ENCODE measurements around the gene PXDC1.

Gene PXDC1

DNA sequence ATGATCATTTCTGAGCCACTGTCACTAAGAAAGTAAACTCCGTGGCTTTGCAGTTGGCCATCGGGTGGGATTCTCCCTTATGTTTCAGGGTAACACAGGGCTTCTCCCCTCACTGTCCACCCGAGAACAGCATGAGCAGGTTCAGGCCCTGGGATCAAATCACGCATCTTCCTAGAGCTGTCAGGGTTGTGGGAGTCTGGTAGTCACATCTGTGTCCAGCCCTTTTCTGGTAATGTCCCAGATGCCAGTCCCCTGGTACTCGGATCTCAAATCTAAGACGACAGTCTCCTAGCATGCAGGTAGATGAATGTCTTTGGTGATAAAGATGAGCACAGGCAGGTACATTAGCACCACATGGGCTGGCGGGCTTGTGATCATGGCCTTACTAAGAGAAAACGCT lies 4.8 kb downstream of the PXDC1 start:
- no peak for DNase-seq

DNA sequence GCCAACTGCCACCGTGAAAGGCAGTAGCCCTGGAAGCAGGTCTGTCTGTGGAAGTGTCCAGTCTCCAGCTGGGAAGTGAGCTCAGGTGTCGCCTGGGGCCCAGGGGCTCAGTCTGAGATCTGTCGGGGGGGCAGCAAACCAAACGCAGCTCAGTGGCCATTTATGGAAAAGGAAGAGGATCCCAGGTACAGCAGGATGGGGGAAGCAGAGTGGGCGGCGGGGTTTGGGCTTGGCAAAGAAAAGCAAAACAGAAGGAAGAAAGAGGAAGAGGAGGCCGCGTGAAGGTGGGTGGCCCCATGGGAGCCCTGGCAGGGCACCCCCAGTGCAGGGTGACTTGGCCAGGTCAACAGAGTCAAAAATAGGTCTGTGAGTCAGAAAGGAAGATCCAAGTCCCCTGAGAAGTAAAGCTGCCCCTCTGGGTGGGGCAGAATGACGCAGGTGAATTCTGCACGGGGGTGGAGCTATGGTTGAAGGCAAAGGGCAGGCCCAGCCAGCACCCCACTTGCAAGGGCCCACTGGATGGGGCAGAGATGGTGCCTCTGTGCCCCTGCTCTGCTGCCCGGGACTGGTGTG lies 5.3 kb downstream of the PXDC1 start:
- DNase-seq = no peak

DNA sequence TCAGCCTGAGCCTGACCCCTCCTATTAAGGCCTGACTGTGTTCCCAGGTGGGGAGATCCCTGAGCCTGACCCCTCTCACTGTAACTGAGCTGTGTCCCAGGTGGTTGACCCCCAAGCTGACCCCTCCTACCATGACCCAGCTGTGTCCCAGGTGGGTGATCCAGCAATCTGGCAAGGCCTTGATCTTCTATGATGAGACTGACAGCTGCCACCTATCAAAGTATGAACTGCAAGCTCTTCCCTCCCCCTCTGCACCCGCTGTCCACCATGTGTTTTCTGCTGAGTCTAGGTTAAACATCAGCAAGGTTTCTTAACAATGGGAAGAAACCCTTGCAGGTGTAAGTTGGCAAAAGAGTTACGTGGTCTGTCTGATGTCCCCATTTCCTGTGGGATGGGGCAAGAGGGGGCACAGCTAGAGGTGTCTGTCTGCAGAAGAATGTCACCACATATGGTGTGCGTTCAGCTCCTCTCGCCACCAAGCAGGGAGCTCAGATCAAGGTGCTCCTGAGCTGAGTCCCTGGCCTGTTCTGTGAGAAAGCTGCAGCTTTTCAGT lies 5.9 kb downstream of the PXDC1 start:
- no peak for DNase-seq

DNA sequence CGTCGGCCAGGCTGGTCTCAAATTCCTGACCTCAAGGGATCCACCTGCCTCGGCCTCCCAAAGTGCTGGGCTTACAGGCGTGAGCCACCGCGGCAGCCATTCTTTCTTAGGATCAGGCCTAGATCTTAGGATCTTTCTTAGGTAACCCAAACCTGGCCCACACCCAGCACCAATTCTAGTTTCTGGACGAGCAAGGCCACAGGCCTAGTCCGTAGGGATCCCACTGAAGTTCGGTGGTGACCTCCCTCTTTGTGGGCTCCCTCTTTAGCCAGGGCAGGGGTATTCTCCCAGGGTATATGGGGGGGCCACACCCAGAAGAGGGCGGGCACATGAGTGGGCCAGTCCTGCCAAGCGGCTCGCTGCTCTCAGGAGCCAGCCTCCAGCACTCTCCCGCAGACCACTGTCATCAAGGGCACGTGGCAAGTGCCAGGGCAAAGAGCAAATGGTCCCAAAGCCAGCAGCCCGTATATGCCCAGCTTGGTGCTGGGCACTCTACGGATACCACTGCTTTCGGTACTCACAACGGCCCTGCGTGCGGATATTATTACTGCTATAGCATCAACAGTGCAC lies 6.5 kb downstream of the PXDC1 start:
- no peak for DNase-seq

DNA sequence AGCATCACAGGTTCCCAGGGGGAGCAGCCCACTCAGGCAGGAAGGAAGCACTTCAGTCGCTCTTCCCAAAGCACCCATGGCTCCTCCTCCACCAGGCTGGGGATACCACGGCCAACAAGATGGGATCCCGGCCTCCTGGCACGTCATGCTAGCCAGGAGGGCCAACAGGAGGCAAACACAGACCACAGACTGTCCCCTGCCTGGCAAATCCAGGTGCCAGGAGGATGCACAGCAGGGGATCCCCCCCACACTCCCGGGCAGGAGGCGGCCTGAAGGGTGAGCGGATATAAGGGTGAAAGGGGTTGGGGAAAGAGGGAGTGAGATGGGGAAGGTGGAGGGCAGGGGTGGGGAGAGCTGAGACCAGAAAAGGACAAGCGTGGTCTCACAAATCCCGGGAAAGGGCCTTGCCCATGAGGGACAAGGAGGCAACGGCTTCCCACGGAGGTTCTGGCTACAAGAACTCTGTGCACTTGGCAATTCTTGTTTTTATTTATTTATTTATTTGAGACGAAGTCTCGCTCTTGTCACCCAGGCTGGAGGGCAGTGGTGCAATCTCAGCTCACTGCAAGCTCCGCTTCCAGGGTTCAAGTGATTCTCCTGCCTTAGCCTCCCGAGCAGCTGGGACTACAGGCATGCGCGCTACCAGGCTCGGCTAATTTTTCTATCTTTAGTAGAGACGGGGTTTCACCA lies 7.2 kb downstream of the PXDC1 start:
- DNase-seq = no peak

DNA sequence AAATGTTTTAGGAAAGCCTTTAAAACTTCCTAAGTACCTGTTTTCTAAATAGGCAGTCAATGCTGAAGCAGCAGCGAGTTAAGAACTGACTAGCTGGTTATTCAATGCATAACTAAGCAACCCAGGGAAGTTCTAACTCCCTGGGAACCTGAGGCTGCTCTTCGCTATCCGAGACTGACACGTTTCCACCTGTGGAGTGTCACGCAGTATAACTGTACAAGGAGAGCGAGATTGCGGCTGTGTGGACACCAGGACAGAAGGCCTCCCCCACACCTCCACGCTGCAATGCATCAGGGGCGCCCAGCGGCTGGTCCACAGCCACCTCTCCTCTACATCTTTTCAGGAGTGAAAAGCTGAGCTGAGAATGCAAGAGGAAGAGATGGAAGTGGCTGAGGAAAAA lies 8.0 kb downstream of the PXDC1 start:
- no peak for DNase-seq

DNA sequence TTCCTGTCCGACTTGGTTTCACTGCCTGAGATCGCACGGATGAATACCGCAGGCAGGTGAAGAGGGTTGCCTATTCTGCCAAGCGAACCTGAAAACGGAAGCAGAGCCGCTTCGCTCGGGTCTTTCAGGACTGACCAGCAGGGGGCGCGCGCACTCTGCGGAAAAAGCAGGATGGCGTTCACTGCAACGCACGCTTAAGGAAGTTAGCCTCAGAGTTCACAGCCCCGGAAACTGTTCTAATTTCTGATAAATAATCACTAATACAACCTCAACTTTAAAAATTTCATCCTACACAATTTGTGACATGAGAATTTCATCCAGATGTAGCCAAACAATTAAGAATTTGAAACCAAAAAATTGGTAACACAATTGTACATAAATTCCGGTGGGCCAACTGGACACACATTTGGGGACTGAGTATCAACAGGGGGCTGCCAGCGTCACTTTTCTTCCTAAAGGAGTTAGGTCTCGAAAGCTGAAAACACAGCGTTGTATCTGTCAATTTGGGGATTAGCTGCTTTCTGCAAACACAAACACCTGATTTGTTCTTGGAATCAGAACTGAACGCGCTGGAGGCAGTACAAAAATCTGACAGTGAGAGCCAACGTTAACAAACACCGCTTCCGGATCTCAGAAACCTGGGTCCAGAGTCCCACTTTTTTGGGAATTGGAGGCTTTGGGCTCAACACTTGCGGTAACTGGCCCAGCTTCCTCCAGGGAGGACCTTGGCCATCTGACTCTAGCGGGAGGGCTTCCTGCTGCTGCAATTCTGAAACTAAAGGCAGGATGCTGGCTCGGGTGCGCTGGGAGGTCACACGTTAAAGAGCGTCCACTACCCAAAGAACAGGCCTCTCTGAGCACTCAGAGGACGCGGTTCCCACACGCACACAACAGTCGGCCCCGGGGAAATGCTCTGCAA lies 8.8 kb downstream of the PXDC1 start:
- no peak for DNase-seq

DNA sequence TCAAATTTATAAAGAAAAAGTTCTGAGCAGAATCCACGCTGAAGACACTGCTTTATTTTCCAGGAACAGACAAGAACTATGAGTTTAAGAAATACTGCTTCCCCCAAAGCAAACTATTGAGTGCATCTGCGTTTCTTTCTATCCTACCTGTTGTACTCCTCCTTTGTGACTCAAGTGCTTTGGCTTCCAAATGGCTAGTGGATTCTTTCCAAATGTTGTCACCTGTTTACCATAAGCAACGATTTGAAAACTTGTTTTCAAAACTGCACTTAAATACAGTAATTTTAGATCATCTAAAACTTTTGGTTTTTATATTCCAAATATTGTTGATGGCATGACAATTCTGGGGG lies 9.5 kb downstream of the PXDC1 start:
- no peak for DNase-seq

DNA sequence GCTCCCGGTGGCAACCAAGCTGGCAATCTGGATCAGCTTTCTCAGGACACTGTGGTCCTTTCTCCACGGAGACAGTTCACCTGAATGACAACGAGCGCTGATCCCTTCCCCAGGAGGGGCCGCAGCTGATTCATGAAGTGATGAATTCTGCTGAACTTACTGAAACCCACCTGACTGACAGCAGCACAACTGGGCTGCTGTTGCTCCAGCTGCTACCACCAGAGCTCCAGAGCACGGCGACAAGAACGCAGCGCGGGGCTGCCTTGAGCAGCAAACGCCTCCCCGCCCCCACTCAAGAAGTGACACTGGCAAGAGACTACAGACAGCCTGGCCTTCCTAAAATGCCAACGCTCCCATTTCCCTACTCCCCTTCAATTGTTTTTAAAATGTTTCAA lies 10.0 kb downstream of the PXDC1 start:
- DNase-seq = no peak

DNA sequence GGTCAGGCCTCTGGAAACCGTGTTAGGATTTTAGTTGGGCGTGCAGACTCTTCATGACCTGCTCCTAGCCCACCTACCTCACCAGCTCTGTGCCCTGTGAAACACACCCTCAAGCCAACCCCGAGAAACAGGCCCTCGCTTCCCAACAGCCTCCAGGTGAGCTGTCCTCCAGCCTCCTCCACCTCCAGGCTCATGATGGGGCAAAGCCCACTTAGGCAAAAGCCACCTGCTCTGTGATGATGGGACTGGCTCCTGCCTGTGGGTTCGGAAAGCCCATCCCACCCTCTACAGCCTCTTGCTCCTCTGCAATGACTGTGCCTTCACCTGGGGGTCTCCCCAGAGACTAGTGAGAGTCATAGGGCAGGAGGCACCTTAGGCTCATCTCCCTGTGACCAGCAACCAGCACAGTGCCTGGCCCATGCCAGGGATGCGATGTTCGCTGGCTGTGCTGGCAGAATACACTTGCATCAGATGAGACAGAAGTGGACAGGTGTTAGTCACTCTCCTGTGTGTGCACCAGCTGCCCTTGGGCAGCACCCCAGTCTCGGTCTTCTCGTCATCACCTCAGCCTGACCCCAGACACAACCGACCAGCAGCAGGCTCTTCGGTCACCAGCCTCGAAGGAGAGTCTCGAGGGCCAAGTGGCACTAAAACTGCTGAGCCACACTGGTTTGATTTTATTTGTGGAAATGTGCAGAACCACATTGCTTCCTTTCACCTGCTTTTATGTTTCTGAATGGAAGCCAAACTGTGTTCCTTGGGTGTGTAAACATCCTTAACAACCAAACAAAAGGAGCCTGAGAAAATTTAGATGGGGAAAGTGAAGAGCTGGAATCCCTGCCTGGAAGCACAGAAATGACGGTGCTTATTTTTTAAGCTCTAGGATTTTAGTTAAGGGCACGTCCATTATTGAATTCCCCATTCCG lies 10.7 kb downstream of the PXDC1 start:
- no peak for DNase-seq

DNA sequence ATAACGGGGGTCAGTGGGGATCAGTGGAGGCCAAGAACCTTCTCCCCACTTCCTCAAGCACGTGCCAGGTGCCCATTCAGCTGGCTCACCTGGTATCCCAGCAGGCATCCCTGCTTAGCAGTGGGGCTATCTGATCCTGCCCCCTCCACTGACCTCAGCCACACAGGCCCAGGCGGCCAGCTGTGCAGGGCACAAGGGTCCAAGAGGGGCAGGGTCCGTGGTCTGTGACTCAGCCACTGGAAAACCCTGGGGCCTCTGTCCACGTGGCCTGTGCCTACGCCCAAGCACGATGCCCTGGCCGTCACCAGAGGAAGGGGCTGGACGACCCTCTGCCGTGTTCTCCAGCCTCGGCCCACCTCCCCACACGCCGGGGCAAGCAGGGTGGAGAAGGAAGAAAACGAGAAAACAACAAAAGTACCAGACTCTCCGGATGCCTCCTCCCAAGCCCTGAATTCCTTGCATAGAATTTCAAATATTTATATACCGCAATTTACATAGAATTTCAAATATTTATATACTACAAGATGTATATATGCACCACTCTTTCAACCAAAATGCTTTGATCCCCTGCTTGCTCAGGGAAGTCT lies 12.1 kb downstream of the PXDC1 start:
- no peak for DNase-seq

DNA sequence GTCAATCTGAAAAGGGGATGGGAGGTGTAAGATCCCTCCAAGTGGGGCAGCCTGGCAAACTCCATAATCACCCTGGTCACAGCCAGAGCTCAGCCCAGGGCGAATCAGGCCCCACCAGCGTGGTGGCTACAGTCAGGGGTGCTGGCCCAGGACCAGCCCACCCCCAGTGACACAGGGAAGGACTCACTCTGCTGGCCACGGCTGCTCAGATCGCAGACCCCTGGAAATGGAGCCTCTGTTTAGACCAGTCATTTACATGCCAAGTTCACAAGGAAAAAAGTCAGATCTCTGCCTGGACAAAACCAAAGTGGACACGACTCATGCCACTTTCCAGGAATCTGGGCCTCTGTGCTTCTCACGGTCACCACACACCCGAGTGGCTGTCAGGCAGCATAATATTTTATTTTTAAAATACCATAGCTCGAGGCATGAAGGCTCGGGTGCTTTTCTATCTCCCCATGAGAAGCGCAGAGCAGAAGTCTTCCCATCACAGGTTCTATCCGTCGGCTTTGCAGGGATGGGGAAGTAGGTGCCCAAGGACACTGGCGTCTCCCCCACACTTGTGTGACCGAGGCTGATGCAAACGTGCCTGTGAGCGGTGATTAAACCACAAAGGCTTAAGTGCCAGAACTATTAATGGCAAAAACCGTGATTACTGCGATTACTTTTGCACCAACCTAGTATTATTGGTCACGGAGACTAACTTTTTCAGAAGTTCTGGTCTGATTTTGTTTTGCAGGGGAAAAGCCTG lies 13.0 kb downstream of the PXDC1 start:
- no peak for DNase-seq

DNA sequence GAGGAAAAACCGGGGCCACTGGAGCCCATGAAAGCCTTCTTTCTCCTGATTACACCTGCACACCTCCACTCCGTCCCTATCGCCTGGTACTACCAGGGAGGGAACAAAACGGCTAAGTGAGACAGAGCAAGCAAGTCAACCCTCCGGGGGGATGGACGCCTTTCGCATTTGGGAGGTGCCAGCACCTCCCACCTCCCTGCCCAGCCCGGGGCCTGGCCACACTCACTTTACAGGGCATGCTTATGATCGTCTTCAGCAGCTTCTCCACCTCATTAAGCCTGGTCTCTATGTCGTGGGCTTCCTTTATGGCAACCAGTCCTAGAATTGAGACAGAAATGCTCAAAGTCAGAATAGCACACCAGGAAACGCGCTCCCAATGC lies 13.7 kb downstream of the PXDC1 start:
- no peak for DNase-seq

DNA sequence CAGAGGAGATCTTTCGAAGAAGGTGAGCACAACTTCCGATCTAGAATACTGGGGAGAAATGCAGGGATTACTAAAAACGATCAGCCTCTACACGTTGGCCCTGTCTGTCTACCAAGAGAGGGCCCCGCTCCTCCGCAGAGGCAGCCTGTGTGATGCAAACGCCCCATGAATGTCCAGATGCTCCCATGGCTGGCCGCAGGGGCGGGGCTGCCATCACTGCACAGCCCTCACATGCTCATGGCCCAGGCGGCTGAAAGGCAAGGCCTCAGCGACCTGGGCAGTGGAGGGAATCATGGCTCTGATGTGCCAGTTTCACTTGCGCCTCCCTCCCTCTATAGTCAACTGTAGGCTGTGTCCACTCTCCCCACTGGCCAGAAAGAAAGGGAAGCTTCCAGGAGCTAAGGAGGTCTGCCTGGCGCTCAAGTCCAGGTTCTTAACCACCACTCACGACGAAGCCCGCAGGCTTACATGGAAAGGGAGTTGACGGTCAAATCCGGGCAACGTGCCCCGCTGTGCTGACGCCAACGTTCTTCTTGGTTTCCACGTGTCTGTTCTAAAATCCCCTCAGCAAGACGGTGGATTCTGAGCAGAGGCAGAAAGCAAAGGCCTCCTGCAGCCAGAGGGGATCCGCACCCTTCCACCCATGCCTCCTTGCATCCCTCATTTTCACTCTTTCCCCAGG lies 14.2 kb downstream of the PXDC1 start:
- no peak for DNase-seq

DNA sequence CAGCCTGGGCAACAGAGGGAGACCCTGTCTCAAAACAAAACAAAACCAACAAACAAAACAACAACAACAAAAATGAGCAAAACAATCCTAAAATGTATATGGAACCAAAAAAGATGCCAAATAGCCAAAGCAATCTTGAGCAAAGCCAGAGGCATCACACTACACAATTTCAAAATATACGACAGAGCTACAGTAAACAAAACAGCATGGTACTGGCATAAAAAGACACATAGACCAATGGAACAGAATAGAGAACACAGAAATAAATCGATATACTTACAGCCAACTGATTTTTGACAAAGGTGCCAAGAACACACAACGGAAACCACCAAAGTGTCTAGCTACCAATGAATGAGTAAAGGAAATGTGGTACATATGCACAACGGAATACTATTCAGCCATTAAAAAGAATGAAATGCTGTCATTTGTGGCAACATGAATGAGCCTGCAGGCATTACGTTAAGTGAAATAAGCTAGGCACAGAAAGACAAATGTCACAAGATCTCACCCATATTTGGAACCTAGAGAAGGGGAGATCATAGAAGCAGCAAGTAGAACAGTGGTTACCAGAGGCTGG lies 16.4 kb downstream of the PXDC1 start:
- no peak for DNase-seq

DNA sequence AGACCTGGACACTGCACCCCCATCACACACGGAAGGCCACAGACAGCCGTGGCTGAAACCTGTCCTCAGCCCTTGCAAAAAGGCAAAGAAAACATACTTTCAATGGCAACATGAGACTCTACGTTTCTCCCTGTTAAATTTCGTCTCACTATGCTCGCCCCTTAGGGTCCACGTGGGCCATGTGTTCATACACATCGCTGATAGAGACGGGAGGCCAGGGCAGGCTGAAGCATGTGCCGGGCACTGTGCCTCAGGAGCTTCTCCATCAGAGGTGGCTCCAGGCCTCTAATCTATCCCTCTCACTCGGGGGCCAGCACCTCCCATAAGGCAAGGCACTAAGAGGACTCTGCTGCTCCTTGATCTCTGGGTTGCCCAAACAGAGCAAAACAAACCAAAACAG lies 17.5 kb downstream of the PXDC1 start:
- DNase-seq = no peak

DNA sequence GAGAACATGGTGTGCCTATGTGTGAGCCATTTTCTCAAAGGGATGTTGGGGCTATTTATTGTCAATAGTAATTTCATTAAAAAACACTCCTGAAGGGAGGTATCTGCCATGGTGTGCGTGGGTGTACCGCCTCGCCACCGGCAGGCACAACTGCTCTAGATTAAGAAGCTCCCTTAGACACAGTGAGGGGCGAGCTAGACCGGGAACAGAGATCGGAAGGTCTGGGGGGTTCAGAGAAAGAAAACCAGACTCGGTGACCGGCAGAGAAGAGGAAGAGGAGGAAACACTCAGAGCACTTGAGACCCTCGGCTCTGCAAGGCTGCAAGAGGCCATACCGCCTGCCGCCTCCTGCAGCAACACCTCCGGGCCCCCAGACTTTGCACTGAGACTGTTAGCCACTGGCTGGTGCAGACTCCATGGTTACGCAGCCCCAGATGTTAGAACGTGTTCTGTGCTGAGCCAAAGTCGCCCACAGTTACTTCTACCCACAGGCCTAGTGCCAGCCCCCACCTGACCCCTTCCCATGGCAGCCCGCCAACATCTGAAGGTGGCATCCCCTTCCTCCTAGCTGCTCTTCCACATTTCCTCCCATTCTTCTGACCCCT lies 18.1 kb downstream of the PXDC1 start:
- DNase-seq = no peak

DNA sequence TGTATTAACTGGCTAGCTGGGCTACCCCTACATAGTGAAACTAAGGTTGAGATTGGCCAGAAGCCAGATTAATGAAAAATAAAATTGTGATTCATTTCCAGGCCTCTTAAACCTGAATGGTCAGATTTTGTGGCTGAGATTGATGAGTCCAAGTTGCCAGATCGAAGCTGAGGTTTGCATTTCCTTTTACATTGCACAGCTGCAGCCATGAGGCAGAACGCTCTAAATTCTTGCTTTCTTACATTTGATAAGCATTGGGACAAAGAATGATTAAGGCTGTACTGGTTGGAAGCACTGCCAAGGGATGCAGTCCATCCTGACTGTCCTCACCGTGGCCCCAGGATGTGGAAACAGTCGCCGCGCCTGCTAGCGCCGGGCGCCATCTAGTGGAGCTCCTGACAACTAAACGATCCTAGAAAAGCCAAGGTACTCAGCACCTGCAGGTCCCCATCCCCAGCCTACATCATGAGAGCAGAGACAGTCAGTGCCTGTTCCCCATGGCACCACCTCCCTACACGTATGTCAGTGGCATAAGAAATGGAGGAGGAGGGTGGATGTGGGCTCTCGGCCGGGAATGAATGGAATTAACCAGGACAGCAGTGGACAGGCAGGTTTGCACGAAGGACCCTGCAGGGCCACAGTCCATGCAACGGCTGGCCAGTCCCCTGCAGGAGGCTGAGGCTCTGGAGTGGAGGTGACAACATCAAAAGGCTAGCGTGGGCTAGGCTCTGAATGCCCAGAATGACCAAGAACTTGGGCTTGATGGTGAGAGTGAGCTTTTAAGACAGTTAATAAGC lies 19.0 kb downstream of the PXDC1 start:
- DNase-seq = no peak

DNA sequence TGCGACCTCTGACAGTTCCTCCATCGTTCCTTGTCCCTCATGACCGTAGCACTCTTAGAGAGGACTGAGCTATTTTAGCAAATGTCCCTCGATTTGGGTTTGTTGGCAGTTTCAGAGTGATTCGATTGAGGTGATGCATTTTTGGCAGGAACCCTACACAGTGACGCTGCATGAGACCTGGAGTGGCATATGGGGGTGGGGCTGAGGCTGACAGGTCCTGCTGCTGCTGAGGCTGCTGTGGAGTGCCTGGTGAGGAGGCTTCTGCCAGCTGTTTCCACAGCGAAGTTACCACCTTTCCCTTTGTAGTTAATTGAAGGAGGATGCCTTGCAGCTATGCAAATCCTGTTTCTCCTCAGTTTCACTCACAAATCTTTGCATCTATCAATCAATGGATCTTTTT lies 19.8 kb downstream of the PXDC1 start:
- DNase-seq = no peak

Measured in NCI-H510A (cell line).